ENCODE measurements around the gene KCNC2.

DNA sequence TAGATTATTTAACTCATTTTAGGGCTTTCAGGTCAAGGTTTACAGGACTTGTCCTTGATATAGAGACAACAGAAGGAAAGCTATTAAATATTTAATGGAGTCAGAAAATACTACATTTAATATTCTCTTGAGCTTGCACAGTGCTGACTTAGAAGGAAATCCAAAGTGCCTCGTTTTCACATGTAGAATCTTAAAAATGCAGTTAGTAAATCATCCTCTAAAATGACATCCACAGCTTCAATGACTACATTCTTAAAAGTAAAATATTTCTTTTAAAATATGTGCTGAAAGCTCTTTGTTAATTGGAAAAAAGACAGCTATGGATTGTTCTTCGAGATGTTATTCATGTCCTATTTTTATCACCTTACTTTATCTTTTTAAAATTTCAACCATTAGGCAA, 146.9 kb downstream of the KCNC2 start:
- TF ChIP-seq, protein P1, sequence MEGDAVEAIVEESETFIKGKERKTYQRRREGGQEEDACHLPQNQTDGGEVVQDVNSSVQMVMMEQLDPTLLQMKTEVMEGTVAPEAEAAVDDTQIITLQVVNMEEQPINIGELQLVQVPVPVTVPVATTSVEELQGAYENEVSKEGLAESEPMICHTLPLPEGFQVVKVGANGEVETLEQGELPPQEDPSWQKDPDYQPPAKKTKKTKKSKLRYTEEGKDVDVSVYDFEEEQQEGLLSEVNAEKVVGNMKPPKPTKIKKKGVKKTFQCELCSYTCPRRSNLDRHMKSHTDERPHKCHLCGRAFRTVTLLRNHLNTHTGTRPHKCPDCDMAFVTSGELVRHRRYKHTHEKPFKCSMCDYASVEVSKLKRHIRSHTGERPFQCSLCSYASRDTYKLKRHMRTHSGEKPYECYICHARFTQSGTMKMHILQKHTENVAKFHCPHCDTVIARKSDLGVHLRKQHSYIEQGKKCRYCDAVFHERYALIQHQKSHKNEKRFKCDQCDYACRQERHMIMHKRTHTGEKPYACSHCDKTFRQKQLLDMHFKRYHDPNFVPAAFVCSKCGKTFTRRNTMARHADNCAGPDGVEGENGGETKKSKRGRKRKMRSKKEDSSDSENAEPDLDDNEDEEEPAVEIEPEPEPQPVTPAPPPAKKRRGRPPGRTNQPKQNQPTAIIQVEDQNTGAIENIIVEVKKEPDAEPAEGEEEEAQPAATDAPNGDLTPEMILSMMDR (conservative IDR thresholded peaks at IDR 0.05 in 1 of 2, IDR thresholded peaks at IDR 0.05 in 1 of 2; ENCODE audit: extremely low read depth in 1 of 2, insufficient read depth in 1 of 2, low read depth in 1 of 2, low read length in 2 of 2), result no peak
- TF ChIP-seq EZH2 (IDR thresholded peaks at IDR 0.05; ENCODE audit: borderline replicate concordance, low read length), result no peak

Measured in mammary epithelial cell (primary cell).